ENCODE results near the gene PCAT7. TPM values are rescaled to one million over a fixed set of nuclear protein-coding genes. Genes with fewer than 3 reads are reported as not detected.
A peak's percentile ranks its signal among the peaks of the same experiment; 100 is the strongest.

PCAT7 gene
- total and polyA plus RNA-seq, 3 experiments from 2014 or later = not detected

- Mint-ChIP-seq H3K4me3 (no peak overlapping the region), H3K4me1 (no peaks in the 10 kb centered on the region), H3K36me3 (peaks cover 0 to 3% (median 0%) of the 10 kb centered on the region in 3 donors), H3K27ac (no peak overlapping the region), H3K27me3 (peaks cover 12 to 27% of the 10 kb centered on the region in 2 donors), H3K9me3 (no peaks in the 10 kb centered on the region)
- ChIA-PET POLR2A (no interaction called here), CTCF (no interaction called here)
- Histone ChIP-seq H3K27ac (ENCODE audit: low read depth, low read length) (no peak overlapping the region), H3K36me3 (ENCODE audit: insufficient read depth, low read length) (no peaks in the 10 kb centered on the region), H3K27me3 (ENCODE audit: insufficient read depth, low read length, poor library complexity, severe bottlenecking) (no peaks in the 10 kb centered on the region), H3K4me1 (ENCODE audit: insufficient read depth, low read length) (no peaks in the 10 kb centered on the region), H3K9me3 (ENCODE audit: low read length) (no peaks in the 10 kb centered on the region), H3K4me3 (ENCODE audit: low read length) (no peak overlapping the region)
- DNase-seq = no peak
These were observed 12.4 kb downstream of the PCAT7 start for GRCh38 chr9:94567271-94567670.

GRCh38 chr9:94568250-94568889 lies 13.5 kb downstream of the PCAT7 start:
- Mint-ChIP-seq H3K4me3 (no peak overlapping the region), H3K27ac (no peak overlapping the region), H3K36me3 (no peaks in the 10 kb centered on the region), H3K4me1 (no peaks in the 10 kb centered on the region), H3K9me3 (no peaks in the 10 kb centered on the region), H3K27me3 (peaks cover 8 to 21% of the 10 kb centered on the region in 2 donors)
- Histone ChIP-seq H3K27me3 (ENCODE audit: insufficient read depth, low read length, poor library complexity, severe bottlenecking) (no peaks in the 10 kb centered on the region), H3K9me3 (ENCODE audit: low read length) (no peaks in the 10 kb centered on the region), H3K4me1 (ENCODE audit: insufficient read depth, low read length) (no peaks in the 10 kb centered on the region), H3K27ac (ENCODE audit: low read depth, low read length) (no peak overlapping the region), H3K36me3 (ENCODE audit: insufficient read depth, low read length) (no peaks in the 10 kb centered on the region), H3K4me3 (ENCODE audit: low read length) (no peak overlapping the region)
- DNase-seq = no peak
- POLR2A ChIA-PET = no interaction called here
- CTCF ChIA-PET = no interaction called here

- no peak for DNase-seq
- ChIA-PET POLR2A (no interaction called here), CTCF (no interaction called here)
- Mint-ChIP-seq H3K4me3 (no peak overlapping the region), H3K36me3 (no peaks in the 10 kb centered on the region), H3K27me3 (peaks cover 6 to 21% of the 10 kb centered on the region in 2 donors), H3K9me3 (no peaks in the 10 kb centered on the region), H3K4me1 (no peaks in the 10 kb centered on the region), H3K27ac (no peak overlapping the region)
- no peaks in the 10 kb centered on the region for H3K9me3 ChIP-seq (ENCODE audit: low read length)
- no peaks in the 10 kb centered on the region for H3K4me1 ChIP-seq (ENCODE audit: insufficient read depth, low read length)
- H3K4me3 ChIP-seq (ENCODE audit: low read length) = no peak overlapping the region
- no peaks in the 10 kb centered on the region for H3K27me3 ChIP-seq (ENCODE audit: insufficient read depth, low read length, poor library complexity, severe bottlenecking)
- no peaks in the 10 kb centered on the region for H3K36me3 ChIP-seq (ENCODE audit: insufficient read depth, low read length)
- H3K27ac ChIP-seq (ENCODE audit: low read depth, low read length) = no peak overlapping the region
These were observed 14.3 kb downstream of the PCAT7 start for GRCh38 chr9:94568972-94569712.

DNA sequence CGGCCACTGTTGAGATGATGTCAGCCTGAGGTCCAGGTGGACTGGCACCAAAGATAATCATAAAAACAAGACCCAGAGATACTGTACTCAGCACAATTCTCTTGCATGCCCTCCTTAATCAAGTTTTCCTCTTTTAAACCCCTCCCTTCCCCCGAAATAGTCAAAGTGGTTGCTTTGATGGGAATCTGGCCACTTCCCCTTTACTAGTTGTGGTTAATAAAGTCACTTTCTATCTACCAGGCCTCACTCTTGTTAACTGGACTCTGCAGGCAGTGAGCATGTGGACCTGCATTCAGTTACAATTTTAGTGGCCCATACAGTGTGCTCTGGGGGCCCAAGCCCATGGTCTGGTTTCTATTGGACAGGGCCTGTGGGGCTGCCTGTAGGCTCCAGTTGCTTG lies 21.2 kb downstream of the PCAT7 start:
- POLR2A ChIA-PET = no interaction called here
- CTCF ChIA-PET = no interaction called here

DNA sequence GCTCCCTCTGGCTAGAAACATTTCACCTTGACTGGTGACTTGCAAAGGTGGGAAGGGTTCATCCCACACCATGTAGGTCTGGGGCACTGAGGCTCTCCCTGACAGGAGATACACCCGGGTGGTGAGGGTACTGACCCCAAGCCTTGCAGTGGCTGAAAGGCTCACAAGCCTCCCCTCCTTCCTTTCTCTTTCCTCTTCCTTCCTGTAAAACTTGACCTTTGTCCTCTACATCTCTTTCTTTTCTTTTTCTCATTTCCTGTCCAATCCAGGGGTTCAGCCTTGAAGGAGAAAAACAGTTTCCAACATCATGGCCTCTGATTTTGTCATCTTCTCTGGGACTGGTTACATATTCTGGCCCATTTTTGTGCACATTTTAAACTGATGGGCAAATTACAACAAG lies 22.2 kb downstream of the PCAT7 start:
- H3K36me3 ChIP-seq (ENCODE audit: insufficient read depth, low read length) = no peaks in the 10 kb centered on the region
- peaks cover 5 to 16% of the 10 kb centered on the region in 2 donors for H3K27me3 Mint-ChIP-seq
- no peak overlapping the region for H3K4me3 Mint-ChIP-seq
- no peaks in the 10 kb centered on the region for H3K4me1 ChIP-seq (ENCODE audit: insufficient read depth, low read length)
- POLR2A ChIA-PET = no interaction called here
- H3K9me3 Mint-ChIP-seq = no peaks in the 10 kb centered on the region
- H3K36me3 Mint-ChIP-seq = peaks cover 0 to 4% (median 0%) of the 10 kb centered on the region in 3 donors
- no peaks in the 10 kb centered on the region for H3K4me1 Mint-ChIP-seq
- H3K4me3 ChIP-seq (ENCODE audit: low read length) = no peak overlapping the region
- no peak overlapping the region for H3K27ac ChIP-seq (ENCODE audit: low read depth, low read length)
- CTCF ChIA-PET = no interaction called here
- no peak for DNase-seq
- H3K9me3 ChIP-seq (ENCODE audit: low read length) = no peaks in the 10 kb centered on the region
- no peaks in the 10 kb centered on the region for H3K27me3 ChIP-seq (ENCODE audit: insufficient read depth, low read length, poor library complexity, severe bottlenecking)
- no peak overlapping the region for H3K27ac Mint-ChIP-seq

More for the DNA sequence above, 21.2 kb downstream of the PCAT7 start:
- no peaks in the 10 kb centered on the region for H3K9me3 ChIP-seq (ENCODE audit: low read length)
- H3K4me1 ChIP-seq (ENCODE audit: insufficient read depth, low read length) = no peaks in the 10 kb centered on the region
- peaks cover 0 to 4% (median 0%) of the 10 kb centered on the region in 3 donors for H3K36me3 Mint-ChIP-seq
- no peak for DNase-seq
- no peaks in the 10 kb centered on the region for H3K36me3 ChIP-seq (ENCODE audit: insufficient read depth, low read length)
- H3K9me3 Mint-ChIP-seq = no peaks in the 10 kb centered on the region
- H3K27me3 ChIP-seq (ENCODE audit: insufficient read depth, low read length, poor library complexity, severe bottlenecking) = no peaks in the 10 kb centered on the region
- H3K27ac ChIP-seq (ENCODE audit: low read depth, low read length) = no peak overlapping the region
- H3K4me1 Mint-ChIP-seq = no peaks in the 10 kb centered on the region
- H3K27me3 Mint-ChIP-seq = peaks cover 6 to 17% of the 10 kb centered on the region in 2 donors
- H3K4me3 Mint-ChIP-seq = no peak overlapping the region
- no peak overlapping the region for H3K27ac Mint-ChIP-seq
- H3K4me3 ChIP-seq (ENCODE audit: low read length) = no peak overlapping the region

DNA sequence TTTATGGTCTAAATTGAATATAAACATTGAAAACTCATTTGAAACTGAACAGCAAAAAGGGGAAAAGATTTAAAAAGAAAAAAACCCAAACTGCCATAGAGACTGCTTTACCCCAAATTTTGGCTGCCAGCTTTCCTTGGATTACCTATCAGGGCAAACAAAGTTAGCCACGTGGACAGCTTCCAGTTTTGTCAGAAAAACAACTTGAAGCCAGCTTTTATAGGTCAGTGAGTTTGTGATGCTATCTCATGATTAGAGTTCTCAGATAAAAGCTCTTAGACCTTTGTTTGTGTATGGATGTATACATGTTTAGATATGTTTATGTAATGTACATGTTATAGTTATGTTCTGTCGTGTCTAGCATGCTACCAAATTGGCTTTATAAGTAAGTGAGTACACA lies 22.7 kb downstream of the PCAT7 start:
- Mint-ChIP-seq H3K27ac (no peak overlapping the region), H3K27me3 (peaks cover 4 to 11% of the 10 kb centered on the region in 2 donors), H3K4me1 (no peaks in the 10 kb centered on the region), H3K4me3 (no peak overlapping the region), H3K9me3 (no peaks in the 10 kb centered on the region), H3K36me3 (peaks cover 0 to 4% (median 0%) of the 10 kb centered on the region in 3 donors)
- H3K4me1 ChIP-seq (ENCODE audit: insufficient read depth, low read length) = no peaks in the 10 kb centered on the region
- POLR2A ChIA-PET = no interaction called here
- H3K27me3 ChIP-seq (ENCODE audit: insufficient read depth, low read length, poor library complexity, severe bottlenecking) = no peaks in the 10 kb centered on the region
- H3K9me3 ChIP-seq (ENCODE audit: low read length) = no peaks in the 10 kb centered on the region
- no peak for DNase-seq
- CTCF ChIA-PET = no interaction called here
- no peak overlapping the region for H3K27ac ChIP-seq (ENCODE audit: low read depth, low read length)
- no peaks in the 10 kb centered on the region for H3K36me3 ChIP-seq (ENCODE audit: insufficient read depth, low read length)
- H3K4me3 ChIP-seq (ENCODE audit: low read length) = no peak overlapping the region

GRCh38 chr9:94581728-94582127 lies 26.8 kb downstream of the PCAT7 start:
- no peaks in the 10 kb centered on the region for H3K27me3 ChIP-seq (ENCODE audit: insufficient read depth, low read length, poor library complexity, severe bottlenecking)
- H3K27me3 Mint-ChIP-seq = peaks cover 0 to 11% of the 10 kb centered on the region in 2 donors
- ChIA-PET POLR2A (no interaction called here), CTCF (no interaction called here)
- H3K4me1 ChIP-seq (ENCODE audit: insufficient read depth, low read length) = peaks cover 12% of the 10 kb centered on the region
- H3K4me3 Mint-ChIP-seq = no peak overlapping the region
- no peaks in the 10 kb centered on the region for H3K9me3 Mint-ChIP-seq
- H3K27ac ChIP-seq (ENCODE audit: low read depth, low read length) = no peak overlapping the region
- H3K36me3 ChIP-seq (ENCODE audit: insufficient read depth, low read length) = no peaks in the 10 kb centered on the region
- no peaks in the 10 kb centered on the region for H3K9me3 ChIP-seq (ENCODE audit: low read length)
- H3K4me3 ChIP-seq (ENCODE audit: low read length) = no peak overlapping the region
- no peak overlapping the region for H3K27ac Mint-ChIP-seq
- no peak for DNase-seq
- peaks cover 10 to 23% (median 15%) of the 10 kb centered on the region in 3 donors for H3K4me1 Mint-ChIP-seq
- H3K36me3 Mint-ChIP-seq = peaks cover 0 to 4% (median 0%) of the 10 kb centered on the region in 3 donors

- H3K9me3 ChIP-seq (ENCODE audit: low read length) = no peaks in the 10 kb centered on the region
- Mint-ChIP-seq H3K27me3 (peaks cover 11 to 25% of the 10 kb centered on the region in 2 donors), H3K4me3 (no peak overlapping the region), H3K9me3 (no peaks in the 10 kb centered on the region), H3K27ac (peak overlapping the region in 1 of 8 donors; percentile 20), H3K4me1 (peaks cover 10 to 31% (median 20%) of the 10 kb centered on the region in 3 donors), H3K36me3 (no peaks in the 10 kb centered on the region)
- no peaks in the 10 kb centered on the region for H3K36me3 ChIP-seq (ENCODE audit: insufficient read depth, low read length)
- H3K4me1 ChIP-seq (ENCODE audit: insufficient read depth, low read length) = peaks cover 12% of the 10 kb centered on the region
- H3K4me3 ChIP-seq (ENCODE audit: low read length) = no peak overlapping the region
- POLR2A ChIA-PET = no interaction called here
- H3K27me3 ChIP-seq (ENCODE audit: insufficient read depth, low read length, poor library complexity, severe bottlenecking) = no peaks in the 10 kb centered on the region
- CTCF ChIA-PET = no interaction called here
- DNase-seq = peak in 2 of 5 donors; percentile 3 to 13
- no peak overlapping the region for H3K27ac ChIP-seq (ENCODE audit: low read depth, low read length)
These were observed 29.7 kb downstream of the PCAT7 start for GRCh38 chr9:94584555-94584954.

Measured in CD8-positive, alpha-beta memory T cell (primary cell).